ENCODE data around the gene ARHGAP19.

GRCh38 chr10:97211229-97211628 is 81.2 kb downstream of the ARHGAP19 start:
- TF ChIP-seq CTCF (IDR thresholded peaks at IDR 0.05; ENCODE audit: control extremely low read depth in 1 of 3, insufficient read depth in 1 of 3, low read depth in 1 of 3, low read length in 3 of 3) (no peak), EZH2 (IDR thresholded peaks at IDR 0.05; ENCODE audit: low read depth, low read length, severe bottlenecking) (no peak), CREB1 (IDR thresholded peaks at IDR 0.05) (no peak), GABPA (IDR thresholded peaks at IDR 0.05; ENCODE audit: borderline replicate concordance, insufficient read depth, low read length) (no peak), RAD21 (IDR thresholded peaks at IDR 0.05 in 1 of 2, conservative IDR thresholded peaks at IDR 0.05 in 1 of 2; ENCODE audit: low read depth in 2 of 2, low read length in 2 of 2) (no peak), MAX (IDR thresholded peaks at IDR 0.05) (no peak), CEBPB (IDR thresholded peaks at IDR 0.05; ENCODE audit: low read depth, low read length) (no peak), EP300 (IDR thresholded peaks at IDR 0.05; ENCODE audit: borderline replicate concordance in 1 of 2, low read depth in 2 of 2, low read length in 2 of 2) (no peak), TEAD4 (IDR thresholded peaks at IDR 0.05; ENCODE audit: low read depth, low read length) (no peak), POLR2A (IDR thresholded peaks at IDR 0.05; ENCODE audit: control extremely low read depth in 1 of 2, low read depth in 2 of 2, low read length in 2 of 2) (no peak), POLR2AphosphoS5 (IDR thresholded peaks at IDR 0.05; ENCODE audit: low read depth, low read length) (no peak)
